H9 (cell line): ENCODE results near the gene NAA20. TPM values are rescaled to one million over a fixed set of nuclear protein-coding genes. Genes with fewer than 3 reads are reported as not detected.

Source experiments
- DNase-seq: peaks from one replicate; pipeline ENCODE4 v3.0.0-alpha.2; 2017
- H2AFZ ChIP-seq: one replicate; pipeline ENCODE4 v1.6.1; 2013; ENCODE audit warnings: mild to moderate bottlenecking, low read length, control low read depth, moderate library complexity
- H2AK5ac ChIP-seq: 2 replicates; pipeline ENCODE4 v1.6.1; 2013; ENCODE audit warnings: low read length, control low read depth, mixed read lengths; ENCODE audit not compliant: insufficient read length
- H2BK120ac ChIP-seq: one replicate; pipeline ENCODE4 v1.6.1; 2013; ENCODE audit warnings: low read depth, mild to moderate bottlenecking, low read length, control low read depth, inconsistent platforms; ENCODE audit not compliant: poor library complexity, severe bottlenecking
- H2BK12ac ChIP-seq: 2 replicates; pipeline ENCODE4 v1.6.1; 2013; ENCODE audit warnings: low read length, control low read depth, mixed read lengths, low read depth; ENCODE audit not compliant: insufficient read length
- H2BK15ac ChIP-seq: 2 replicates; pipeline ENCODE4 v1.6.1; 2013; ENCODE audit warnings: low read depth, low read length, control low read depth
- H2BK20ac ChIP-seq: one replicate; pipeline ENCODE4 v1.6.1; 2013; ENCODE audit warnings: low read depth, mild to moderate bottlenecking, low read length, control low read depth, inconsistent platforms; ENCODE audit not compliant: poor library complexity, severe bottlenecking
- H2BK5ac ChIP-seq: 2 replicates; pipeline ENCODE4 v1.6.1; 2013; ENCODE audit warnings: low read length, control low read depth, mixed read lengths; ENCODE audit not compliant: insufficient read length
- H3K14ac ChIP-seq: 2 replicates; pipeline ENCODE4 v1.6.1; 2013; ENCODE audit warnings: low read length, control low read depth; ENCODE audit not compliant: insufficient read depth
- H3K18ac ChIP-seq: 2 replicates; pipeline ENCODE4 v1.6.1; 2013; ENCODE audit warnings: low read depth, mild to moderate bottlenecking, mixed read lengths, low read length, control low read depth; ENCODE audit not compliant: insufficient read length
- H3K23ac ChIP-seq: 2 replicates; pipeline ENCODE4 v1.6.1; 2013; ENCODE audit warnings: low read length, control low read depth, mixed read lengths, low read depth; ENCODE audit not compliant: insufficient read length
- H3K23me2 ChIP-seq: 2 replicates; pipeline ENCODE4 v1.6.1; 2013; ENCODE audit warnings: low read depth, mild to moderate bottlenecking, mixed read lengths, low read length, control low read depth; ENCODE audit not compliant: insufficient read length, poor library complexity, severe bottlenecking
- H3K27ac ChIP-seq: 2 replicates; pipeline ENCODE4 v1.5.1; 2013; ENCODE audit warnings: low read length, control low read depth, mixed read lengths, low read depth; ENCODE audit not compliant: insufficient read length
- H3K27me3 ChIP-seq: 2 replicates; pipeline ENCODE4 v1.6.1; 2013; ENCODE audit warnings: low read length, control low read depth, inconsistent platforms; ENCODE audit not compliant: insufficient read depth
- H3K4ac ChIP-seq: 2 replicates; pipeline ENCODE4 v1.6.1; 2013; ENCODE audit warnings: low read depth, mild to moderate bottlenecking, control low read depth, inconsistent platforms, low read length, moderate library complexity
- H3K4me1 ChIP-seq: 2 replicates; pipeline ENCODE4 v1.6.1; 2013; ENCODE audit warnings: low read length, control low read depth, inconsistent platforms; ENCODE audit not compliant: insufficient read depth
- H3K4me2 ChIP-seq: 2 replicates; pipeline ENCODE4 v1.6.1; 2013; ENCODE audit warnings: low read length, control low read depth, mixed read lengths; ENCODE audit not compliant: insufficient read length, insufficient read depth
- H3K56ac ChIP-seq: 2 replicates; pipeline ENCODE4 v1.6.1; 2013; ENCODE audit warnings: low read depth, mild to moderate bottlenecking, mixed read lengths, low read length, control low read depth; ENCODE audit not compliant: insufficient read length
- H3K79me1 ChIP-seq: 2 replicates; pipeline ENCODE4 v1.6.1; 2013; ENCODE audit warnings: low read depth, mild to moderate bottlenecking, moderate library complexity, low read length, control low read depth, inconsistent platforms; ENCODE audit not compliant: insufficient read depth, poor library complexity, severe bottlenecking
- H3K79me2 ChIP-seq: 2 replicates; pipeline ENCODE4 v1.6.1; 2013; ENCODE audit warnings: low read length, control low read depth, inconsistent platforms; ENCODE audit not compliant: insufficient read depth
- H3K9ac ChIP-seq: 2 replicates; pipeline ENCODE4 v1.6.1; 2013; ENCODE audit warnings: low read length, control low read depth, mixed read lengths; ENCODE audit not compliant: insufficient read length; ENCODE audit errors: extremely low read depth
- H3K9me3 ChIP-seq: one replicate; pipeline ENCODE4 v1.6.1; 2013; ENCODE audit warnings: low read depth, low read length, inconsistent platforms; ENCODE audit not compliant: control insufficient read depth
- H3T11ph ChIP-seq: one replicate; pipeline ENCODE4 v1.6.1; 2013; ENCODE audit warnings: mild to moderate bottlenecking, low read length, control low read depth, inconsistent platforms
- H4K20me1 ChIP-seq: one replicate; pipeline ENCODE4 v1.6.1; 2013; ENCODE audit not compliant: control insufficient read depth, insufficient read length, insufficient read depth
- H4K5ac ChIP-seq: 2 replicates; pipeline ENCODE4 v1.6.1; 2013; ENCODE audit warnings: low read depth, mild to moderate bottlenecking, mixed read lengths, low read length, control low read depth; ENCODE audit not compliant: insufficient read length
- H4K8ac ChIP-seq: replicated peaks from 2 replicates; pipeline ENCODE4 v1.6.1; 2013; ENCODE audit warnings: low read length, control low read depth, mixed read lengths, low read depth; ENCODE audit not compliant: insufficient read length
- H4K91ac ChIP-seq: 2 replicates; pipeline ENCODE4 v1.6.1; 2013; ENCODE audit warnings: low read depth, mild to moderate bottlenecking, moderate library complexity, mixed read lengths, low read length, control low read depth; ENCODE audit not compliant: insufficient read length
- H3K27ac Mint-ChIP-seq, 3 experiments: 2 replicates in 2 of 3; 3 replicates in 1 of 3; pipeline ENCODE4 v1.8.0; 2020 to 2021; ENCODE audit warnings: mixed read lengths in 3 of 3, mild to moderate bottlenecking in 1 of 3, moderate library complexity in 1 of 3
- H3K27me3 Mint-ChIP-seq: 2 replicates; pipeline ENCODE4 v1.8.0; 2021; ENCODE audit warnings: low read depth, mild to moderate bottlenecking, moderate library complexity, mixed read lengths
- H3K36me3 Mint-ChIP-seq, 3 experiments: 2 replicates in 2 of 3; 3 replicates in 1 of 3; pipeline ENCODE4 v1.8.0; 2020 to 2021; ENCODE audit warnings: low read depth in 3 of 3, mixed read lengths in 3 of 3; ENCODE audit not compliant: insufficient read depth in 1 of 3
- H3K4me1 Mint-ChIP-seq, 2 experiments: 2 replicates each; pipeline ENCODE4 v1.8.0; 2020; ENCODE audit warnings: mixed read lengths in 2 of 2
- H3K4me3 Mint-ChIP-seq, 2 experiments: 2 replicates in 1 of 2; 3 replicates in 1 of 2; pipeline ENCODE4 v1.8.0; 2020 to 2021; ENCODE audit warnings: mild to moderate bottlenecking in 2 of 2, mixed read lengths in 2 of 2, moderate library complexity in 1 of 2
- H3K9me3 Mint-ChIP-seq, 2 experiments: 2 replicates in 1 of 2; 3 replicates in 1 of 2; pipeline ENCODE4 v1.8.0; 2020; ENCODE audit warnings: mild to moderate bottlenecking in 2 of 2, mixed read lengths in 2 of 2, moderate library complexity in 1 of 2
- WGBS: extraction: QIAGEN DNeasy Blood & Tissue Kit; methylation state at CpG from one replicate; pipeline ENCODE4 v1.1.7; 2013; ENCODE audit warnings: missing lambda C conversion rate, low lambda C conversion rate, mixed read lengths; ENCODE audit not compliant: insufficient read length; ENCODE audit errors: extremely low coverage; 5-methylcytosine and 5-hydroxymethylcytosine counted together
- total RNA-seq: library from RNA; stranded (reverse); gene quantifications from 2 replicates; pipeline ENCODE4 v1.2.1, GENCODE V29; 2021
- TF ChIP-seq, protein P1 (sequence below): fragments of 200-600 bp; sonication (generic); conservative IDR thresholded peaks from 3 replicates; pipeline ENCODE4 v1.8.0; 2021; ENCODE audit warnings: antibody characterized with exemption, mild to moderate bottlenecking

NAA20 gene
- total RNA-seq, 1 experiment from 2014 or later, result 48.1 TPM

DNA sequence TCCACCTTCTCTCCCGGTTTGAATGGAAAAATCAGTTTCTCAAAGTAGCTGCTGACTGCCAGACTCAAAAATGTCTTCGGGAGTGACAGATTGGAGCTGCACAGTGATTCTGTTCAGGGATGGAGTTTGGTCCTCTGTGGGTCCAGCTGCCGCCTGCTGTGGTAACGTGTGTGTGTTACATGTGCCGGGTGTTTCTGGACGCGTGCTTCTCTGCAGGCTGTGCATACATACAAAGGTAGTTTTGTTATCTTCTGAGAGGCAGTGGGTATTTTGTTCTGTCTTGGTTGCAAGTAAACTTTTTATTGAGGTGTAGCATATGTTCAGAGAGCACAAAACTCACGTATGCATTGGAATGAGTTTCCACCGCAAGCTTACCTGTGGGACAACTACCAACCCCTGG, 41.3 kb upstream of the NAA20 start:
- Histone ChIP-seq H3K79me1 (no peaks in the 10 kb centered on the region), H2BK15ac (no peak overlapping the region), H2BK12ac (no peak overlapping the region), H3K18ac (no peak overlapping the region), H4K91ac (no peak overlapping the region), H2BK120ac (no peak overlapping the region), H3K14ac (no peak overlapping the region), H4K5ac (no peak overlapping the region), H3K23me2 (no peaks in the 10 kb centered on the region), H4K8ac (no peak overlapping the region), H3K27me3 (no peaks in the 10 kb centered on the region), H3K9me3 (no peaks in the 10 kb centered on the region), H3K4ac (no peak overlapping the region), H3T11ph (no peak overlapping the region), H3K23ac (no peak overlapping the region), H3K4me1 (peaks cover 4% of the 10 kb centered on the region; the same call in 1 of the 2 replicates), H2BK20ac (no peak overlapping the region), H3K56ac (no peak overlapping the region), H2BK5ac (no peak overlapping the region), H4K20me1 (peaks cover 6% of the 10 kb centered on the region), H2AK5ac (no peak overlapping the region), H3K27ac (no peak overlapping the region), H3K79me2 (no peaks in the 10 kb centered on the region), H2AFZ (no peak overlapping the region), H3K4me2 (no peak overlapping the region), H3K9ac (no peak overlapping the region)
- DNase-seq, result no peak
- Mint-ChIP-seq H3K27me3 (no peaks in the 10 kb centered on the region; the same call in none of the 2 replicates), H3K36me3 (no peaks in the 10 kb centered on the region), H3K27ac (no peak overlapping the region), H3K9me3 (no peaks in the 10 kb centered on the region), H3K4me3 (no peak overlapping the region), H3K4me1 (peaks cover 11 to 18% of the 10 kb centered on the region in 2 experiments)
- TF ChIP-seq, protein P1, sequence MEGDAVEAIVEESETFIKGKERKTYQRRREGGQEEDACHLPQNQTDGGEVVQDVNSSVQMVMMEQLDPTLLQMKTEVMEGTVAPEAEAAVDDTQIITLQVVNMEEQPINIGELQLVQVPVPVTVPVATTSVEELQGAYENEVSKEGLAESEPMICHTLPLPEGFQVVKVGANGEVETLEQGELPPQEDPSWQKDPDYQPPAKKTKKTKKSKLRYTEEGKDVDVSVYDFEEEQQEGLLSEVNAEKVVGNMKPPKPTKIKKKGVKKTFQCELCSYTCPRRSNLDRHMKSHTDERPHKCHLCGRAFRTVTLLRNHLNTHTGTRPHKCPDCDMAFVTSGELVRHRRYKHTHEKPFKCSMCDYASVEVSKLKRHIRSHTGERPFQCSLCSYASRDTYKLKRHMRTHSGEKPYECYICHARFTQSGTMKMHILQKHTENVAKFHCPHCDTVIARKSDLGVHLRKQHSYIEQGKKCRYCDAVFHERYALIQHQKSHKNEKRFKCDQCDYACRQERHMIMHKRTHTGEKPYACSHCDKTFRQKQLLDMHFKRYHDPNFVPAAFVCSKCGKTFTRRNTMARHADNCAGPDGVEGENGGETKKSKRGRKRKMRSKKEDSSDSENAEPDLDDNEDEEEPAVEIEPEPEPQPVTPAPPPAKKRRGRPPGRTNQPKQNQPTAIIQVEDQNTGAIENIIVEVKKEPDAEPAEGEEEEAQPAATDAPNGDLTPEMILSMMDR, result no peak
- WGBS, result no CpG with 5 or more reads among the region's 9 CpGs
